Activated CD4-positive, alpha-beta T cell treated with anti-CD3 and anti-CD28 coated beads, Interleukin-2, amount 50 U/mL, for 1 hour (primary cell): ENCODE results near the gene RPS19.

Source experiments
- DNase-seq: peaks from one replicate; pipeline ENCODE4 v3.0.0-alpha.2; 2020

RPS19 gene

GRCh38 chr19:41917676-41918075, 57.6 kb downstream of the RPS19 start:
- no peak for DNase-seq

GRCh38 chr19:41918095-41918494, 58.0 kb downstream of the RPS19 start:
- DNase-seq, result no peak

GRCh38 chr19:41918653-41919244, 58.7 kb downstream of the RPS19 start:
- no peak for DNase-seq

GRCh38 chr19:41919948-41920712, 60.1 kb downstream of the RPS19 start:
- DNase-seq, result no peak

GRCh38 chr19:41920882-41921576, 61.0 kb downstream of the RPS19 start:
- no peak for DNase-seq

GRCh38 chr19:41921577-41922576, 61.8 kb downstream of the RPS19 start:
- no peak for DNase-seq
